H1 (cell line): ENCODE data around the gene FAM83C.

Source experiments
- ATF3 ChIP-seq: IDR thresholded peaks from 2 replicates; pipeline ENCODE4 v1.6.1; 2011; ENCODE audit warnings: low read depth, mild to moderate bottlenecking, low read length; ENCODE audit not compliant: insufficient read depth
- CEBPB ChIP-seq: IDR thresholded peaks from 2 replicates; pipeline ENCODE4 v1.6.1; 2012; ENCODE audit warnings: low read depth, low read length
- CTCF ChIP-seq, 3 experiments: IDR thresholded peaks; 1 replicate in 2 of 3; 2 replicates in 1 of 3; pipeline versions ENCODE4 v1.5.1 to v1.6.1; 2011; ENCODE audit warnings: low read length in 3 of 3, mild to moderate bottlenecking in 3 of 3, inconsistent platforms in 2 of 3, low read depth in 1 of 3, moderate library complexity in 1 of 3; ENCODE audit not compliant: insufficient read depth in 1 of 3; ENCODE audit errors: control extremely low read depth in 1 of 3
- POLR2A ChIP-seq, 2 experiments: IDR thresholded peaks; 1 replicate in 1 of 2; 2 replicates in 1 of 2; pipeline ENCODE4 v1.6.1; 2011; ENCODE audit warnings: low read depth in 2 of 2, low read length in 2 of 2, mild to moderate bottlenecking in 2 of 2; ENCODE audit errors: control extremely low read depth in 1 of 2
- RAD21 ChIP-seq, 2 experiments: IDR thresholded peaks in 1 of 2; conservative IDR thresholded peaks in 1 of 2; 2 replicates each; pipeline ENCODE4 v1.6.1; 2011; ENCODE audit warnings: low read depth in 2 of 2, low read length in 2 of 2, improper control_type of control experiment in 1 of 2, inconsistent platforms in 1 of 2, mild to moderate bottlenecking in 1 of 2, moderate library complexity in 1 of 2
- SIX5 ChIP-seq: IDR thresholded peaks from 2 replicates; pipeline ENCODE4 v1.6.1; 2011; ENCODE audit warnings: mild to moderate bottlenecking, low read depth, low read length
- TEAD4 ChIP-seq: IDR thresholded peaks from 2 replicates; pipeline ENCODE4 v1.6.1; 2012; ENCODE audit warnings: low read depth, low read length, inconsistent platforms, mixed read lengths

GRCh38 chr20:35304956-35305355 is 12.7 kb upstream of the FAM83C start:
- TF ChIP-seq SIX5 = no peak
- TF ChIP-seq ATF3 = no peak
- TF ChIP-seq CEBPB = no peak
- TF ChIP-seq RAD21 (IDR thresholded peaks at IDR 0.05 in 1 of 2, conservative IDR thresholded peaks at IDR 0.05 in 1 of 2; ENCODE audit: low read depth in 2 of 2, low read length in 2 of 2) = no peak
- TF ChIP-seq TEAD4 = no peak
- no peak for TF ChIP-seq POLR2A (IDR thresholded peaks at IDR 0.05; ENCODE audit: control extremely low read depth in 1 of 2, low read depth in 2 of 2, low read length in 2 of 2)
- no peak for TF ChIP-seq CTCF (IDR thresholded peaks at IDR 0.05; ENCODE audit: control extremely low read depth in 1 of 3, insufficient read depth in 1 of 3, low read depth in 1 of 3, low read length in 3 of 3)
